GM21576 (cell line): ENCODE data around the gene LNP1.
"Not testable (repeated sequence)": the region's sequence is repeated elsewhere in the genome, so short reads cannot be mapped to it uniquely, and the experiment has no call there.

ENCODE experiments used
- ATAC-seq: cut with Tn5 transposase; IDR thresholded peaks from one replicate; pipeline ENCODE4 v1.9.1; 2021; ENCODE audit warnings: mild to moderate bottlenecking, moderate library complexity; ENCODE audit not compliant: unreplicated experiment

Gene LNP1

DNA sequence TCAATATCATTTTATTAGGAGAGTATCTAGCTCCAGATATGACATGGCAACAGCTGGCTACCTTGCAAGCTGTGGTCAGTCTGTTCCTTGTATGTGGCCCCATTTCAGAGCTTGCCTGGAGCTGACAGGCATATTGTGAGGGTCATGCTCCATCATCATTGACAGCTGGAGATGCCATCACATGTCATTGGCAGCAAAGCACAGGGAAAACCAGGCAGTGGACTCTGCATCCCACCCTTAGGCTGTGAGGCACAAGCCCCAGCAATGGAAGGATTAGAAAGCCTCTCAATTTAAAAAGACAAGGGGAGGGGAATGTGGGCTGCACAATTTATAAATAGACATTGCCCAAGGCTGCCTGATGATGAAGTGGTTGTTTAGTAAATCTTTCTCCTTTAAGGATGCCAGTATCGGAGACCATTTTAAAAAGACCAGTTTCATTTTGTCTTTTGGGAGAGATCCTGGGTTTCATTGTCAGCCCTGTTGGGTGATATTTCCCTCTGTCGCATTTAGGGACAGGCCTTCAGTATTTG is 27.9 kb downstream of the LNP1 start:
- ATAC-seq = no peak

DNA sequence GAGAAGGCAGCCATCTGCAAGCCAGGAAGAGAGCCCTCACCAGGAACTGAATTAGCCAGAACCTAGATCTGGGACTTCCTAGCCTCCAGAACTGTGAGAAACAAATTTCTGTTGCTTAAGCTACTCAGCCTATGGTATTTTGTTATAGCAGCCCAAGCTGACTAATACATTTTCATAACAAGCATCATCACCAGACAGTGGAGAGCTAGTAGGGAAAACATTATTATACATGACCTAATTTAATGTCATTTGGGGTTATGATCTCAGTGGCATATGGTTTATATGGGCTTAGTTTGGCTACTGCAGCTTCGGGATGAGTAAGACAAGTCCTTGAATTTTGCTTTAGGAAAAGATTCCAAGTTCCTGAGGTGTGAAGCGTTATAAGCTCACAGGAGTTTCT is 35.6 kb downstream of the LNP1 start:
- no peak for ATAC-seq

DNA sequence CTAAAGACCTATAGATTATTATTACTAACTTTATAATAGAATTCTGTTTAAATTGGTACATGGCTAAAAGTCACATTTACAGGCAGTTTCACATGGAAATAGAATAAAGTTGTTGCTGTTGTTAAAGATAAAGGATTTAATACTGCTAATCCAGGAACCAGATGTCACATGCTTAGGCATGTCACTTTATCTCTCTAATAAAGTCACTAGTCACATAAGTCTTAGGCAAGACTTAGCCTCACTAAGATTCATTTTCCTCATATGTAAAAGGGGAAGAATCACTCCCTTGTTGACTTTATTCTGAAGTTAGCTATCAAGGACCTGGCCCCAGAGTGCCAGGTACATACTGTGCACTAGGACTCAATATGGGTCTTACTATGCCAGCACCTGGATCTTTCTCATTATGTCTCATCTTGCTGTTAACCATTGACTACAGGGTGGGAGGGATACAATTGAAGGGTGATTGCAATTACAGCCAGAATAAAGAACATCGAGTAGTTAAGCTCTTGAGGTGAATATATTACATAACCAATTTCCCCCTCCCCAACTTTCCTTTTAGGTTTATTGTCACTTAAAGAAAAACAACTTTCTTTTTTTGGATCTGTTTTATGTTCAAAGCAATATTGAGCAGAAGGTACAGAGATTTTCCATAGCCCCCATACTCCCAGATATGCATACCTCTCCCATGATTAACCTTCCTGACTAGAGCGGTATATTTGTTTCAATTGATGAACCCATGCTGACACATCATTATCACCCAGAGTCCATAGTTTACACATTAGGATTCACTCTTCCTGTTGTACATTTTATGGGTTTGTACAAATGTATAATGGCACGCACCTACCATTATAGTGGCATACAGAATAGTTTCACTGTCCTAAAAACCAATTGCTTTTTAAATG is 36.6 kb downstream of the LNP1 start:
- ATAC-seq = no peak

DNA sequence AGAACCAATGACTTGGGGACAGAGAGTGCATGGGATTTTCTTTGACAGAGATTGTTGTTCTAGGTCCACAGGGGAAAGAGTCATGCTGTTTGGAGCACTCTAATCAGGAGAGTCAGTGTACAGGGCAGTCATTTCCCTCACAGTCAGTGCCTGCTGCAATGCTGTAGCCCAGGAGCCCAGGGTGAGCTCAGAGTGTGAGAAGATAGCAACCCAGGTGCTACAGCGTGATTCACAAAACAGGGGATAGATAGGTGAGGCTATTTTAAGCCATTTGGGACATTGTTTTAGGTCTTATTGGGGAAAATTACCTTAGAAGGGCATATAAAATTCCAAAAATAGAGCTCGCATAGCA is 37.3 kb downstream of the LNP1 start:
- ATAC-seq = no peak

DNA sequence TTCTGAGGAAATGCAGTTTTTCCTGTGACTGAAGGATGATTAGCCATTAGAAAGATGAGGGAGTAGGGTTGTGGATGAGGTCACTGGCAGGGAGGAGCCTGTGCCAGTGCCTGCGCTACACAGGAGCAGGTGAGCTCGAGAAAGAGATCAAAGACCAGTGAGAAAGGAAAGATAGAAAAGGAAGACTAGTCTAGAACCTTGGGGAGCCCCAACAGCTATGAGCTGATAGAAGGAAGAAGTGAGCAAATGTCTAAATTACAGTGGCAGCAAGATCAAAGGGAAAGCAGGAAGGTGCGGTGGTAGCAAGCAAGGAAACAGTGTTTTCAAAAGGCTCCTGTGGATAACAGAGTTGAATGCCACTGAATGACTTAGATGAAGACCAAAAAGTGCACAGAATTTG is 39.6 kb downstream of the LNP1 start:
- no peak for ATAC-seq

DNA sequence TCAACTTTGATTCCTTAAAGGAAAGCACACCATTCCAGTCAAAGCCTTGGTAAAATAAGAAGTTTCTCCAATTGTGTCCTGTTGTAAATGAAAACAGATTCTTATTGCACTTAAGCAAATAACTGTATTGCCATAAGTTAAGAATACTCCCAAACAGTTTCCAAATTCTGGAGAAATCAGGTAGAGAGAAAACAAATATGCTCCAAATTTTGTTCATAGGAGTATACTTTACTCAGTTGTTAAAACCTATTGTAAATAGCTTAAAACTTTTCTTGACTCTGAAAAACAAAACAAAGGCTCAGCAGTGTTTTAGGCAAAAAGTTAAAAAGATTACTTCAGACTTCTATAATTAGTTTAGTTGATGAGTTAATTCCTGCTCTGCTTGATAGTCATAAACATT is 42.4 kb downstream of the LNP1 start:
- ATAC-seq = no peak

DNA sequence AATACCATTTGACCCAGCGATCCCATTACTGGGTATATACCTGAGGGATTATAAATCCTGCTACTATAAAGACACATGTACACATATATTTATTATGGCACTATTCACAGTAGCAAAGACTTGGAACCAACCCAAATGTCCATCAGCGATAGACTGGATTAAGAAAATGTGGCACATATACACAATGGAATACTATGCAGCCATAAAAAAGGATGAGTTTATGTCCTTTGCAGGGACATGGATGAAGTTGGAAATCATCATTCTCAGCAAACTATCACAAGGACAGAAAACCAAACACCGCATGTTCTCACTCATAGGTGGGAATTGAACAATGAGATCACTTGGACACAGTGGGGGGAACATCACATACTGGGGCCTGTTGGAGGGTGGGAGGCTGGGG is 45.7 kb downstream of the LNP1 start:
- ATAC-seq = not testable (repeated sequence)

DNA sequence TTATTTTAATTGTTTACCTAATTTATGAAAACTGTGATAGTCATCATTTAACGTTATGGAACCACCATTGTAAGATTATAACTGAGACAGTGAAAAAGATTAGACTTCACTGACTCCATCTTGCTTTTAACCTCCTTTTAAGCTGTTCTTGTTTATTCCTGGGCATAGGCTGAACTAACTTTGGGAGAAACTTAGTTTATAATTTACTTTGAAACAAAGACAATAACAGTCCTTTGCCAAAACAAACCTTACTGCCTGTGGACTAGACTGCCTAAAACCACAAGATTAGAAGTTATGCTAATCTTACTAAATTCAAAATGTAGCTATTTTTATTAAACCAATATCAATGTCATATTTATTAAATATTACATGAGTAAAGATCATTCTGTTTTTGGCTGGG is 46.7 kb downstream of the LNP1 start:
- ATAC-seq = no peak

DNA sequence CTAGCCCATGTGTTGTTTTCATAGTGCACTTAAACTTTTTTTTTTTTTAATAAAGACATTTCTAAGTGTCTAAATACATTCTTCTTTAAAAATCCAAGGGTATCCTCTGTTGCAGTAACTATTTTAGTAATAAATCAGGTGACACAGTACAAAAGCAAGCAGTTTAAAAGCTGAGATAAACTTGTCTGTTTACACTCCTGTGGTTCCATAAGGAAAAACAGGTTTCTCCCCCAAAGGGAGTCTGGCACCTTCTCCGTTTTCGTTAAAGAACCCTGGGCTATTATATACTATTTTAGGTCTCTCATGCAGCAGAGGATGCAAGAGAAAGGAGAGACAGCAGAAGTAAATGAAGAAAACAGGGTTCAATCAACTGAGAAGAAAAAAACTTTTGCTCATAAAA is 47.9 kb downstream of the LNP1 start:
- no peak for ATAC-seq

DNA sequence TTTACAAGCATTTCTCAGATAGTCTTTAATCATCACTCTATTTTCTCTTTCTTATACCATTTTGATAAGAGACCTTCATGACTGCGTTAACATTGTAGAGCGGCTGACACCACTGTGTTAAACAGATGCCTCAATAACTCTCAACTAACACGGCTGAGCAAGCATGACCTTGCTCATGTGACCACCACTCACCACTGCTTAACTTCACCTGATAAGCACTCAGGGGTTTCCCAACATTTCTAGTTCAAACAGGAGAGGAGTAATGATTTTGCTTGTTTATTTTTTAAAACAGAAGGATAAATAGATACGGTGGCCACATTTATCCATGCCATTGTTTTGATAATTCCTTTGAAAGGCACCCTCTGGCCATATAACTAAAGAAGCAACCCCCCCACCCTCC is 53.3 kb downstream of the LNP1 start:
- ATAC-seq = no peak

DNA sequence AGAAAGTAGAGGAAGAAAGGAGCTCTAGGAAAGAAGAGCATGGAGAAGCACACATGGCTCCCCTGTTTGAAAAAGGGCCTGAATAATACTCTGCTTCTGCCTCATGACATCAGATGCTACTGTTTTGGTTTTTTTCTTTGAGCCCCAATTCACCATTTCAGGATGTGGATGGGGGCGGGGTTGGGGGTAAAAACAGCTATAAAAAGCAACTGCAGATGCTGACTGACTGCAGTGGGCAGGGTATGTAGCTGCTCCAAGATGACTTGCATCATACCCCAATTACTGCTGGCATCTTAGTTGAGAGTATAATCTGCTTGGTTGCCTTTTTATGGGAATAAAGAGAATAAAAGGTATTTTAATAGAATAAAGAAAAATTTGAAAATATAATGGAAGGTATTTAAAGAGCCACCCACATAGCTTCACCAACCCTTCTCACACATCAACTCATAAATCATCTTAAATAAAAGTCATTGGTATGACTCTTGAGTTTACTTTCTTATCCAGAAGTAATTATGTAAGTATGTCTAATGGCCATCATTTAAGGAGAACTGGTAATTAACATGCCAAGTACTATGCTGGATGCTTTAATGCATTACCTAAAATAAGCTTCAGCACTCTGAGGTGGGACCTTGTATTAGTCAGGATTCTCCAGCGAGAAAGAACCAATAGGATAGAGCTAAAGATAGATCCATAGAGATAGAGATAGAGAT is 54.7 kb downstream of the LNP1 start:
- no peak for ATAC-seq

DNA sequence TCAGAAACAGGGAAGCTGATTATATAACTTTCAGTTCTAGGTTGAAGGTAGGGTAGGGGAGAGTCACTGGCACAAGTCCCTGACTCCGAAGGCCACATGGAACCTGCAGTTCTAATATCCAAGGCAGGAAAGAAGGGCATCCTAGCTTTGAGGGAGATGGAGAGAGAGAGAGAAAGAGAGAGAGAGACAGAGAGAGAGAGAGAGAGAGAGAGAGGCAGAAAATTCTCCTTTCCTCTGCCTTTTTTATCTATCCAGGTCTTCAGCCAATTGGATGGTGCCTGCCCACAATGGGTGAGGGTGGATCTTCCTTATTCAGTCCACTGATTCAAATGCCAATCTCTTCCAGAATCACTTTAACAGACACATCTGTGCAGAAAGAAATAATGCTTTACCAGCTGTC is 55.4 kb downstream of the LNP1 start:
- no peak for ATAC-seq

DNA sequence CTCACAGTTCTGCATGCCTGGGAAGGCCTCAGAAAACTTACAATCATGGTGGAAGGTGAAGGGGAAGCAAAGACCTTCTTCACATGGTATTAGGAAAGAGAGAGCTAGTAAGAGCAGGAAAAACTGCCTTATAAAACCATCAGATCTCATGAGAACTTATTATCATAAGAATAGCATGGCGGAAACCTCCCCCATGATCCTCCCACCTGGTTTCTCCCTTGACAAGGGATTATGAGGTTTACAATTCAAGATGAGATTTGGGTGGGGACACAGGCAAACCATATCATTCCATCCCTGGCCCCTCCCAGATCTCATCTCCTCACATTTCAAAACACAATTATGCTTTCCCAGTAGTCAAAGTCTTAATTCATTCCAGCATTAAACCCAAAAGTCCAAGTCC is 56.5 kb downstream of the LNP1 start:
- no peak for ATAC-seq

DNA sequence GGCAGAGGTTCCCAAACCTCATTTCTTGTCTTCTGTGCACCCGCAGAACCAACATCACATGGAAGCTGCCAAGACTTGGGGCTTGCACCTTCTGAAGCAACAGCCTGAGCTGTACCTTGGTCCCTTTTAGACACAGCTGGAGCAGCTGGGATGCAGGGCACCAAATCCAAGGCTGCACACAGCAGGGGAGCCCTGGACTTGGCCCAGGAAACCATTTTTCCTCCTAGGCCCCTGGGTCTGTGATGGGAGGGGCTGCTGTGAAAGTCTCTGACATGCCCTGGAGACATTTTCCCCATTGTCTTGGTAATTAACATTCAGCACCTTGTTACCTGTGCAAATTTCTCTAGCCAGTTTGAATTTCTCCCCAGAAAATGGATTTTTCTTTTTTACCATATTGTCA is 57.5 kb downstream of the LNP1 start:
- ATAC-seq = no peak

DNA sequence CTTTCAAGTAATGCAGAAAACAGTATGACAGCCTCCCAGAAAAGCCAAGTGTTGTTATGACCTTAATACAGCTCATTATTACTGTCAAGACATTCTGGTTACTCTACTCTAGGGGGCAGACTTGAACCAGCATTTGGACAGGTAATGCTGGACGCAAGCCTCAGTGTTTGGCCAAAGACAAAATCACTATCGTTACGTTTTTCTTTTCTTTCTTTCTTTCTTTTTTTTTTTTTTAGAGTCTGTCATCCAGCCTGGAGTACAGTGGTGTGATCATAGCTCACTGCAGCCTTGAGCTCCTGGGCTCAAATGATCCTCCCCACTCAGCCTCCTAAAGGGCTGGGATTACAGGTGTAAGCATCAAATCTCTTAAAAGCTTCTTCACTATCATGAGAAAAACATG is 61.7 kb downstream of the LNP1 start:
- peak; percentile 79 for ATAC-seq

DNA sequence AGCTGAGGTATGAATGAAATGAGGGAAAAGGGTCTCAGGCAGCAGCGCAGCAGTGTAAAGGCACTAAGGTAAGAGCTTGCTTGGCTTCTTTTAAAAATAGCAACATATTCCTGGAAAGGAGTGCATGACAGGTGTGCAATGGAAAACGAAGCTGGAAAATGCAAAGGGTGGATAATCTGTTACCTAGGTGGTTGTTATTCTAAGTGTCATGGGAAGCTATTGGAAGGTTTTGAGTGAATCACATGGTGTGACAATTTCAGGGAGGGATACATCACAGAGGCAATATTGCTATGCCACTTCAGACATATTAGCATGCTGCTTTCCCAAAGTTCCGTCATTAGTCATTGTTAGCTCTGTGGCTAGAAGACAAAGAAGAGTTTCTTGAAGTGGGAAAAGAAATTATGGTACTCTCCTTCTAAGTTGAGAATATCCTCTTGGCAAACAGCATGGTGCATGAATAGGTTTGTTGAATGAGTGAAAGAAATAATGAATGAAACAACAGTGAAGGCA is 62.4 kb downstream of the LNP1 start:
- ATAC-seq = no peak

DNA sequence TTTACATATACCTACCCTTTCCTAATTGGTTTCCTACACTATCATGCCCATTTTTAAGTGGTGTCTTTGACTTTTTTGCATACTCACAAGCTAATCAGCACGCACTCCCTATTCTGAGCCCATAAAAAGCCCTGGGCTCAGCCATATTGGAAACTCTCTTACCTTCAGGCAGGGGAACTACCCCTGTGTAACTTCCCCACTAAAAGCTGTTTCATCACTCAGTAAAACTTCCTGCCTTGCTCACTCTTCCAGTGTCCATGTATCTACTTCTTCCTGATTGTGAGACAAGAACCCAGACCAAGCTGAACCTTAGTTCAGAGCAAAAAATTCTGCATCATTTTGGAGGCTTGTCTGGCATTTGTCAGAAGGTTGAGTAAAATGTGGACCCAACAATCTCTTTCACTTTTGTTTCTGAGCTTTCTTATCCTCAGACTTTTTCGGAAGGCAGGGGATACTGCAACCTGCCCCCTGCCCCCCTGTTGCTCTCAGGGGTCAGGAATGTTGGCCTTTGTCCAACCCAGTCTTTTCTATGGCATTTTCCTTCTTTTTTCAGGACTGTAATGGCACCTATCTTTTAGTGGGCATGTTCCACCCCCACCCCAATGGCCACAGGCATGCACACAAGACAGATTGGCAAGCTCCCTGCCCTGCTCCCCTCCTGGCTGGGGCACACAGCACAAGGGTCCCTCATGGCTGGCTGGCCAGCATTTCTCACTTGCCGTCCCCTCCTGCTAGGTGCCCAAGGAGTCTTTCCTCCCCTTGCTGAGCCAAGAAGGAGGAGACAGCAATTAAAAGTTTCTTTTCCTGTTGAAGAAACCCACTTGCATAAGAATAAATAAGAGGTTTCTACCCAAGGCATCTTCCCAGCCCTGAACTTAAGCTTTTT is 64.8 kb downstream of the LNP1 start:
- peak; percentile 50 for ATAC-seq

DNA sequence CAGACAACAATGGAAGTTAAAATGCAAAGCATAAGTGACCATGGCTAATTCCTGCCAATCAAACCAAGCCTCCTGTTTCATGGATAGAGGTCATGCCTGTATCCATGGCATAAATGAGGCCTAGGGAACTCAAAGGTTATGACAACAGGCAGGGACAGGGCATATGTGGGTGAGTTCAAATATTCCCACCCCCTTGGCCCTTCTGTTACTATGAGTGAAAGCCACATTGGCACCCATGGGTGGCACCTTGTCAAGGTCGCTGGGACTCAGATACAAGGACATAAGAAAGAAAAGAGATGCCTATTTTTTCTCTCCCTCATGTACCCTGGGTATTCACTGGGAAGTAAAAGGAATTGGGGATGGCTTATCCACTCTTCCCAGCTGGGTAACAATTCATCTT is 65.8 kb downstream of the LNP1 start:
- ATAC-seq = no peak

DNA sequence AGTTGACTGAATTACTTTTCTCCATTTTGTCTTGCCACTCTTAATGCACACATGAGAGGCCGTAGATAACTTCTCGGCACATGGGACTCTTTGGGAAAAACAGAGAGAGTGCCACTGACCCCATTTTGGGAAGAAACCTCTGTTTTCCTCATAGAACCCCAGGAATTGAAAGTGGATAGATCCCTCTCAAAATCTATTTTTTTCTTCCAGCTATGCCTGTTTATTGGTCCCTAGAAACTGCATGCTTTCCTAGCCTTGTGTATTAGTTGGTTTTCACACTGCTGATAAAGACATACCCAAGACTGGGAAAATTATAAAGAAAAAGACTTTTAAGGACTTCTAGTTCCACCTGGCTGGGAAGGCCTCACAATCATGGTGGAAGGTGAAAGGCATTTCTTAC is 67.3 kb downstream of the LNP1 start:
- no peak for ATAC-seq

DNA sequence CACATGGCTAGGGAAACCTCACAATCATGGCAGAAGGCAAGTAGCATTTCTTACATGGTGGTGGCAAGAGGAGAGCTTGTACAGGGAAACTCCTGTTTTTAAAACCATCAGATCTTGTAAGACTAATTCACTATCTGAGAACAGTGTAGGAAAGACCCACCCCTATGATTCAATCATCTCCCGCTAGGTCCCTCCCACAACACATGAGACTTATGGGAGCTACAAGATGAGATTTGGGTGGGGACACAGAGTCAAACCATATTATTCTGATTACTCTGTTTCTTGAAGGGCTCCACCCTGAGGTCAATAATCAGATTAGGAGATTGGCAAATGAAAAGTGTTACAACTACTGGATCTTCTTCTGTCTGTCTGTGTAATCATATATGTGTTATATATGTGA is 69.6 kb downstream of the LNP1 start:
- no peak for ATAC-seq

DNA sequence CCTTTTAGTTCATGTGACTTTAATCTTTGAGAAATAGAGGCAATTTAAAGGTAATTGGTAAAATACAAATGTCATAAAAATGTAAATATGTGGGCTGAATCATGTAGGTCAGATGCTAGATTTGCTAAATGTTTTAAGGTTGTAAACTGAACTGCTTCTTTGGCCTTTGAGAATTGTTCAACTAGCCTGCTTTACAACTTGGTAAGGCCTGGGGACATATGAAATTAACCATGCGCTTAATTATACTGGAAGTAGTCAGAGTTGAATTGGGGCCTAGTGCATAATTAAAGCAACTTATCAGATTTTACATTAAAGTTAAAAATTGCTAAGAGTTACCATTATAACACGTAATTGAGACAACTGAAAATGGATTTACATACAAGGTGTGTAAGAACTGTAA is 70.1 kb downstream of the LNP1 start:
- ATAC-seq = no peak
